Suprapubic skin (tissue), 3 donors: ENCODE results near the gene TMC3.

Experiments
- CTCF ChIP-seq, 2 donors: fragments of 200-600 bp in 1 of 2; fragments of 450-650 bp in 1 of 2; sonication (generic) in 1 of 2; IDR thresholded peaks; one replicate each; pipeline ENCODE4 v1.5.1; 2016 to 2019; ENCODE audit warnings: antibody characterized with exemption in 2 of 2, mild to moderate bottlenecking in 1 of 2, moderate library complexity in 1 of 2
- EP300 ChIP-seq: sonication (generic); formaldehyde crosslinking; IDR thresholded peaks from one replicate; pipeline ENCODE4 v1.6.1; 2017; ENCODE audit warnings: antibody characterized with exemption
- POLR2A ChIP-seq, 2 donors: fragments of 450-650 bp; IDR thresholded peaks; one replicate each; pipeline ENCODE4 v1.6.1; 2017; ENCODE audit warnings: antibody characterized with exemption in 2 of 2, mild to moderate bottlenecking in 2 of 2, moderate library complexity in 2 of 2

DNA sequence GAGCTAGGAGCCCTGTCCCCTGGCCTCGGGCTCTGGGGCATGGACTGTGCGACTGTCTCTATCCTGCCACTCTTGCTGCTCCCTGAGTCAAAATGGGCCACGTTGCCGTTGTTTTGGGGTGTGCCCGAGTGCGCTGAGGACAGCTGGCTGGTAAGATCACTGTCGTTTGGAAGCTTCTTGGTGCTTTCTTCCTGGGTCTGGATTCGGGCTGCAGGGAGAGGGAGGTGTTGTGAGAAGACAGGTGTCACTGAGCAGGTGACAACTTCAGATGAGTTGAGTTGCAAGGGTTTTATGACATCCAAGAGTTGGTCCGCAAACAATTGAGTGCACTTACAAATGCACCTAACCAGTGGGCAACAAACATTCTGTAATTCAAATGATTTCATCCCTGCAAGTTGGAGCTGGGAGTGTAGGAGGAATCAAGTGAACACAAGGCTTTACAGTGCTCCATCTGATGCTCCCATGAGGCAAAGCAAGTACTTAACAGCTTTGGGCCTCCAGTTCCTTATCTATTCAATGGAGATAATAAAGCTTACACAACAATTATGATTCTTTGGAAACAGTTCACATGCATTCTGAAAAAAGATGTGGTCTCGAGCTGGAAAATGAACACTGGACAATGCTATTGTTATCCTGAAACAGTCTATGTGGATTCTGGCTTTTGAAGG, 39.1 kb downstream of the TMC3 start:
- TF ChIP-seq CTCF (IDR thresholded peaks at IDR 0.05) = no peak
- TF ChIP-seq POLR2A (IDR thresholded peaks at IDR 0.05) = no peak
- no peak for TF ChIP-seq EP300
